ENCODE data around the gene PI4KA. TPM values are rescaled to one million over a fixed set of nuclear protein-coding genes. Genes with fewer than 3 reads are reported as not detected.
"Not testable (repeated sequence)": the region's sequence is repeated elsewhere in the genome, so short reads cannot be mapped to it uniquely, and the experiment has no call there.

PI4KA gene
- total RNA-seq, 1 donor from 2014 or later, result 140 TPM

DNA sequence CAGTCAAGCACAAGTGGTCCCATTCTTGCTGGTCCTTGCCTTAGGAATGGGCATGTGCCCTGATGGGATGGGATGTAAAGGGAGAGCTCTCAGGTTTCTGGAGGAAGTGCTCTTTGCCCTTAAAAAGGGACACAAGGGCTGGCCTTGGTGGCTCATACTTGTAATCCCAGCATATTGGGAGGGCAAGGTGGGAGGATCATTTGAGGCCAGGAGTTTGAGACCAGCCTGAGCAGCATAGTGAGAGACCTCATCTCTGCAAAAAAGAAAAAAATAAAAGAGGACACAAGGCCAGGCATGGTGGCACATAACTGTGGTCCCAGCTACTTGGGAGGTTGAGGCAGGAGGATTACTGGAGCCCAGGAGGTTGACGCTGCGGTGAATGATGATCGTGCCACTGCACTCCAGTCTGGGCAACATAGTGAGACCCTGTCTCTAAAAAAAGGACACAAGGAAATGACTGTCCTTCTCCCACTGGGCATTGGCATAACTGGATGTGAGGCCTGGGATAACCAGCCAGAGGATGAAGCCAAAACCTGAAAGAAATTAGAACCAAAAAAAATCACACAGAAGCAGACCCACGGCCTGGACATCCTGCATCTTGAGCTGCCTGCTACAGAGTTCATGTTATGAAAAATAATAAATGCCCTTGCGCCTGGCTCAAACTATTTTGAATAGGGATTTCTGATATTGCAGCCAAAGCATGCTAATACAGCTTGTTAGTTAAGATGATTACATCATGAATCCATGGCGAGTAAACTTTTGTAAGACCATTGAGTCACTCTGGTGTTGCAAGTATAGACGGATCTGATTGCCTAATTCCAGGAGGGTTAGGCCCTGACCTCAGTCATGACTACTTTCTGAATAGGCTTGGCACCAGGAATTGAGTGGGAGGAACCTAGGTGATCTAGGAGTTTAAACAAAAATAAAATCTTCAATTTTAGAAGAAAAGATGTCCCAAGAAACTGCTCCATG, 45.7 kb upstream of the PI4KA start:
- H3K4me1 Mint-ChIP-seq (ENCODE audit: low read depth), result no peaks in the 10 kb centered on the region
- no peak overlapping the region for H3K4me3 Mint-ChIP-seq (ENCODE audit: low read depth)
- TF ChIP-seq, protein P1, sequence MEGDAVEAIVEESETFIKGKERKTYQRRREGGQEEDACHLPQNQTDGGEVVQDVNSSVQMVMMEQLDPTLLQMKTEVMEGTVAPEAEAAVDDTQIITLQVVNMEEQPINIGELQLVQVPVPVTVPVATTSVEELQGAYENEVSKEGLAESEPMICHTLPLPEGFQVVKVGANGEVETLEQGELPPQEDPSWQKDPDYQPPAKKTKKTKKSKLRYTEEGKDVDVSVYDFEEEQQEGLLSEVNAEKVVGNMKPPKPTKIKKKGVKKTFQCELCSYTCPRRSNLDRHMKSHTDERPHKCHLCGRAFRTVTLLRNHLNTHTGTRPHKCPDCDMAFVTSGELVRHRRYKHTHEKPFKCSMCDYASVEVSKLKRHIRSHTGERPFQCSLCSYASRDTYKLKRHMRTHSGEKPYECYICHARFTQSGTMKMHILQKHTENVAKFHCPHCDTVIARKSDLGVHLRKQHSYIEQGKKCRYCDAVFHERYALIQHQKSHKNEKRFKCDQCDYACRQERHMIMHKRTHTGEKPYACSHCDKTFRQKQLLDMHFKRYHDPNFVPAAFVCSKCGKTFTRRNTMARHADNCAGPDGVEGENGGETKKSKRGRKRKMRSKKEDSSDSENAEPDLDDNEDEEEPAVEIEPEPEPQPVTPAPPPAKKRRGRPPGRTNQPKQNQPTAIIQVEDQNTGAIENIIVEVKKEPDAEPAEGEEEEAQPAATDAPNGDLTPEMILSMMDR (IDR thresholded peaks at IDR 0.05; ENCODE audit: unreplicated experiment), result no peak
- H3K9me3 Mint-ChIP-seq (ENCODE audit: low read depth), result no peaks in the 10 kb centered on the region
- peaks cover 2% of the 10 kb centered on the region for H3K27me3 Mint-ChIP-seq
- no peak overlapping the region for H3K27ac Mint-ChIP-seq
- DNase-seq (ENCODE audit: low spot score, unreplicated experiment), result no peak
- no peaks in the 10 kb centered on the region for H3K36me3 Mint-ChIP-seq (ENCODE audit: insufficient read depth)

DNA sequence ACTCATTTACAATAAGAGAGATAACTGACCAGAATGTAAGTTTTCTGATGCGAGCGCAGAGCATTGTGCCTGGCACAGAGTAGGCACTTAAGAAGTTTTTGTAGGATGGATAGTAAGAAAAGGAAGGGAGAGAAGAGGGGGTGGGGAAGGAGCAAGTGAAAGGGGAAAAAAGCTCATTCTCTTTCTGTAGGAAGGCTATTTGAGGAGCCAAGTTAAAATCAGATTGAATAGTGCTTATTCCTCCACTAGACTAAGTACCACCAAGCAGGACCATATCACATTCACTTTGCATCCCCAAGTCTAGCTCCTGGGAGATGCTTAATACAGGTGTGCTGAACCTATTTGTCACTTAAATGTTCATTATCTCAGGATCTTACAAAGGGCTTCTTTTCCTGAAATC, 44.5 kb upstream of the PI4KA start:
- Mint-ChIP-seq H3K36me3 (ENCODE audit: insufficient read depth) (no peaks in the 10 kb centered on the region), H3K4me3 (ENCODE audit: low read depth) (no peak overlapping the region), H3K4me1 (ENCODE audit: low read depth) (no peaks in the 10 kb centered on the region), H3K9me3 (ENCODE audit: low read depth) (no peaks in the 10 kb centered on the region), H3K27ac (no peak overlapping the region), H3K27me3 (peaks cover 2% of the 10 kb centered on the region)
- no peak for DNase-seq (ENCODE audit: low spot score, unreplicated experiment)
- TF ChIP-seq, protein P1 (IDR thresholded peaks at IDR 0.05; ENCODE audit: unreplicated experiment), result no peak

DNA sequence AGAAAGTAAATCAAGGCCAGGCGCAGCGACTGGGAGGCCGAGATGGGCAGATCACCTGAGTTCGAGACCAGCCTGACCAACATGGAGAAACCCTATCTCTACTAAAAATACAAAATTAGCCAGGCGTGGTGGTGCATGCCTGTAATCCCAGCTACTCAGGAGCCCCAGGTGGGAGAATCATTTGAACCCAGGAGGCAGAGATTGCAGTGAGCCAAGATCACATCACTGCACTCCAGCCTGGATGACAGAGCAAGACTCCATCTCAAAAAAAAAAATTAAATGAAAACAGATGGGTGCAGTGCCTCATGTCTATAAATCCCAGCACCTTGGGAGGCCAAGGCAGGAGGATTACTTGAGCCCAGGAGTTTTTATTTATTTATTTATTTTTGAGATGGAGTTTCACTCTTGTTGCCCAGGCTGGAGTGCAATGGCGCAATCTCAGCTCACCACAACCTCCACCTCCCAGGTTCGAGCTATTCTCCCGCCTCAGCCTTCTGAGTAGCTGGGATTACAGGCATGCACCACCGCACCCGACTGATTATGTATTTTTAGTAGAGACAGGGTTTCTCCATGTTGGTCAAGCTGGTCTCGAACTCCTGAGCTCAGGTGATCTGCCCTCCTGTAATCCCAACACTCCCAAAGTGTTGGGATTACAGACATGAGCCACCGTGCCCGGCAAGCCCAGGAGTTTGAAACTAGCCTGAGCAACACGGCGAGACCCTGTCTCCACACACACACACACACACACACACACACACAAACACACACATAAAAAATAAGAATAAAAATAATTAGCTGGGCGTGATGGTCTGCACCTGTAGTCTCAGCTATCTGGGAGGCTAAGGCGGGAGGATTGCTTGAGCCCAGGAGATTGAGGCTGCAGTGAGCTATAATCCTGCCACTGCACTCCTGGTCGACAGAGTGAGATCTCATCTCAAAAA, 42.8 kb upstream of the PI4KA start:
- not testable (repeated sequence) for H3K4me1 Mint-ChIP-seq (ENCODE audit: low read depth); H3K27me3 Mint-ChIP-seq; H3K36me3 Mint-ChIP-seq (ENCODE audit: insufficient read depth); H3K9me3 Mint-ChIP-seq (ENCODE audit: low read depth); H3K4me3 Mint-ChIP-seq (ENCODE audit: low read depth); DNase-seq (ENCODE audit: low spot score, unreplicated experiment); H3K27ac Mint-ChIP-seq

DNA sequence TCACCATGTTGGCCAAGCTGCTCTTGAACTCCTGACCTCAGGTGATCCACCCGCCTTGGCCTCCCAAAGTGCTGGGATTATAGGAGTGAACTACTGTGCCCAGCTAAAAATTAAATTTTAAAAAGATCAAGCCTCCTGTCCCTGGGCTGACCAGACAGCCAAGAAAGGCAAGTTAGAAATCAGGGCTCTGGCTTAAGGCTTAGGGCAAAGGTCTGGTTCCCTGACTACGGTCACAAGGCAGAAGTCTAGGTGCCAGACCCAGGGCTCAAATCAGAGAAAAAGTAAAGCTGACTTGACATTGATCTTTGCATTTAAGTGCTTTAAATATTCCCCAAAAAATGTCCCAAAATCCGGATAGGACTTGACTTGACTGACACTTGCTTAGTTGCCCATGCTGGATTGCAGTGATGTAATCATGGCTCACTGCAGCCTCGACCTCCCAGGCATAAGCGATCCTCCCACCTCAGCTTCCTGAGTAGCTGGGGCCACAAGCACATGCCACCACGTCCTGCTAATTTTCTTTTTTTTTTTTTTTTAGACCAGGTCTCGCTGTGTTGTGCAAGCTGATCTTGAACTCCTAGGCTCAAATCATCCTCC, 41.3 kb upstream of the PI4KA start:
- no peak for DNase-seq (ENCODE audit: low spot score, unreplicated experiment)
- no peaks in the 10 kb centered on the region for H3K27me3 Mint-ChIP-seq
- H3K36me3 Mint-ChIP-seq (ENCODE audit: insufficient read depth), result no peaks in the 10 kb centered on the region
- no peaks in the 10 kb centered on the region for H3K9me3 Mint-ChIP-seq (ENCODE audit: low read depth)
- TF ChIP-seq, protein P1 (IDR thresholded peaks at IDR 0.05; ENCODE audit: unreplicated experiment), result no peak
- no peak overlapping the region for H3K4me3 Mint-ChIP-seq (ENCODE audit: low read depth)
- no peaks in the 10 kb centered on the region for H3K4me1 Mint-ChIP-seq (ENCODE audit: low read depth)
- H3K27ac Mint-ChIP-seq, result no peak overlapping the region

DNA sequence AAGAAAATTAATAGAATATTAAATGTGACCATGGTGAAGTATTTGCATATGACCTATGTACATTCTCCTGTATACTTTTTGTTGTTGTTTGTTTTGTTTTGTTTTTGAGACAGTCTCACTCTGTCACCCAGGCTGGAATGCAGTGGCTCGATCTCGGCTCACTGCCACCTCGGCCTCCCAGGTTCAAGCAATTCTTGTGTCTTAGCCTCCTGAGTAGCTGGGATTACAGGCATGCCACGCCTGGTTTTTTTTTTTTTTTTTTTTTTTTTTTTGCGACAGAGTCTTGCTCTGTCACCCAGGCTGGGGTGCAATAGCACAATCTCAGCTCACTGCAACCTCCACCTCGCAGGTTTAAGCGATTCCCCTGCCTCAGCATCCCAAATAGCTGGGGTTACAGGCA, 39.1 kb upstream of the PI4KA start:
- DNase-seq (ENCODE audit: low spot score, unreplicated experiment); H3K27ac Mint-ChIP-seq; H3K4me3 Mint-ChIP-seq (ENCODE audit: low read depth); H3K27me3 Mint-ChIP-seq; H3K36me3 Mint-ChIP-seq (ENCODE audit: insufficient read depth); H3K4me1 Mint-ChIP-seq (ENCODE audit: low read depth); H3K9me3 Mint-ChIP-seq (ENCODE audit: low read depth): not testable (repeated sequence)

DNA sequence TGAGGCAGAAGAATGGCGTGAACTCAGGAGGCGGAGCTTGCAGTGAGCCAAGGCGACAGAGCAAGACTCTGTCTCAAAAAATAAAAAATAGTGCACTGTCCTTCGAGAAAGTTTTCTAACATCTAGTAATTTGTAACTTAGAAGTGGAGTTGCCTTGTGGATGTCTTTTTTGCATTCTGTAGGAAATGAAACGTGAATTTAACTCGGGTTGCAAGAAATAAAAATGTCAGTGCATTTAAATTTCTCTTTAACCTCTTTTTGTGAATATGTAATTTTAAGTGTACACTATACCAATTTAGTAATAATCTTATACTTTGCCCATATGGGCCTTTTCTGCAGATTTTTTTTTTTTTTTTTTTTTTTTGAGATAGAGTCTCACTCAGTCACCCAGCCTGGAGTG, 32.4 kb upstream of the PI4KA start:
- H3K9me3 Mint-ChIP-seq (ENCODE audit: low read depth), result no peaks in the 10 kb centered on the region
- no peaks in the 10 kb centered on the region for H3K4me1 Mint-ChIP-seq (ENCODE audit: low read depth)
- no peaks in the 10 kb centered on the region for H3K27me3 Mint-ChIP-seq
- no peak overlapping the region for H3K27ac Mint-ChIP-seq
- peaks cover 13% of the 10 kb centered on the region for H3K36me3 Mint-ChIP-seq (ENCODE audit: insufficient read depth)
- DNase-seq (ENCODE audit: low spot score, unreplicated experiment), result no peak
- H3K4me3 Mint-ChIP-seq (ENCODE audit: low read depth), result no peak overlapping the region
- TF ChIP-seq, protein P1 (IDR thresholded peaks at IDR 0.05; ENCODE audit: unreplicated experiment), result no peak

Measured in progenitor cell of endocrine pancreas (in vitro differentiated cells).